CD14-positive monocyte (primary cell): ENCODE data around the gene UBE2O. TPM values are rescaled to one million over a fixed set of nuclear protein-coding genes. Genes with fewer than 3 reads are reported as not detected.

ENCODE experiments used
- DNase-seq, 3 donors: peaks; one replicate each; pipeline ENCODE4 v3.0.0-alpha.2; 2011 to 2022
- H2AFZ ChIP-seq: 2 replicates; pipeline ENCODE4 v1.6.0; 2012; ENCODE audit warnings: mild to moderate bottlenecking, low read depth, low read length, inconsistent platforms; ENCODE audit not compliant: insufficient read depth, poor library complexity, severe bottlenecking
- H3K27ac ChIP-seq, 2 donors: 1 replicate in 1 of 2; 2 replicates in 1 of 2; pipeline ENCODE4 v1.5.1; 2012 to 2013; ENCODE audit warnings: low read length in 2 of 2, control low read depth in 1 of 2, inconsistent platforms in 1 of 2, low read depth in 1 of 2, mild to moderate bottlenecking in 1 of 2
- H3K27me3 ChIP-seq, 2 donors: one replicate each; pipeline versions ENCODE4 v1.6.0 to v1.6.1; 2011 to 2013; ENCODE audit warnings: low read length in 2 of 2; ENCODE audit not compliant: control insufficient read depth in 2 of 2, insufficient read depth in 2 of 2
- H3K36me3 ChIP-seq, 2 donors: replicated peaks in 1 of 2; 1 replicate in 1 of 2; 2 replicates in 1 of 2; pipeline versions ENCODE4 v1.5.1 to v1.6.1; 2012 to 2013; ENCODE audit warnings: low read length in 2 of 2, control low read depth in 1 of 2, inconsistent platforms in 1 of 2, mild to moderate bottlenecking in 1 of 2; ENCODE audit not compliant: insufficient read depth in 2 of 2, control insufficient read depth in 1 of 2
- H3K4me1 ChIP-seq, 2 donors: 1 replicate in 1 of 2; 2 replicates in 1 of 2; pipeline versions ENCODE4 v1.5.1 to v1.6.1; 2012 to 2013; ENCODE audit warnings: low read length in 2 of 2, control low read depth in 1 of 2, inconsistent platforms in 1 of 2, mild to moderate bottlenecking in 1 of 2, moderate library complexity in 1 of 2; ENCODE audit not compliant: insufficient read depth in 2 of 2, control insufficient read depth in 1 of 2
- H3K4me2 ChIP-seq: replicated peaks from 2 replicates; pipeline ENCODE3; 2012; ENCODE audit warnings: low read length, moderate library complexity, mild to moderate bottlenecking; ENCODE audit not compliant: poor library complexity, severe bottlenecking; ENCODE audit errors: extremely low read depth
- H3K4me3 ChIP-seq, 3 experiments: fragments of 200-600 bp in 1 of 3; sonication (generic) in 1 of 3; replicated peaks in 1 of 3; 1 replicate in 2 of 3; 2 replicates in 1 of 3; pipeline ENCODE4 v1.5.1; 2011 to 2013; ENCODE audit warnings: low read length in 3 of 3, mild to moderate bottlenecking in 3 of 3, control low read depth in 2 of 3, low read depth in 2 of 3, inconsistent platforms in 1 of 3, moderate library complexity in 1 of 3
- H3K79me2 ChIP-seq: 2 replicates; pipeline ENCODE4 v1.6.0; 2012; ENCODE audit warnings: mild to moderate bottlenecking, control low read depth, inconsistent platforms, low read length, moderate library complexity; ENCODE audit not compliant: insufficient read depth
- H3K9ac ChIP-seq: 2 replicates; pipeline ENCODE4 v1.6.0; 2017; ENCODE audit warnings: low read length, mild to moderate bottlenecking; ENCODE audit not compliant: insufficient read depth, poor library complexity, severe bottlenecking
- H3K9me3 ChIP-seq, 2 donors: replicated peaks in 1 of 2; 1 replicate in 1 of 2; 2 replicates in 1 of 2; pipeline versions ENCODE4 v1.5.1 to v1.6.1; 2012 to 2013; ENCODE audit warnings: low read length in 2 of 2, control low read depth in 1 of 2; ENCODE audit not compliant: control insufficient read depth in 1 of 2, insufficient read depth in 1 of 2
- H4K20me1 ChIP-seq: 2 replicates; pipeline ENCODE4 v1.6.0; 2012; ENCODE audit warnings: mild to moderate bottlenecking, low read length, control low read depth, moderate library complexity; ENCODE audit not compliant: insufficient read depth
- H3K27ac Mint-ChIP-seq, 7 donors: one replicate each; pipeline ENCODE4 v1.8.0; 2020; ENCODE audit warnings: mild to moderate bottlenecking in 7 of 7, mixed read lengths in 7 of 7, moderate library complexity in 6 of 7, inconsistent platforms in 2 of 7
- H3K27me3 Mint-ChIP-seq, 3 donors: one replicate each; pipeline ENCODE4 v1.8.0; 2021 to 2022; ENCODE audit warnings: low read depth in 3 of 3, mild to moderate bottlenecking in 3 of 3, mixed read lengths in 3 of 3, moderate library complexity in 3 of 3, inconsistent platforms in 1 of 3
- H3K36me3 Mint-ChIP-seq, 2 donors: one replicate each; pipeline ENCODE4 v1.8.0; 2020; ENCODE audit warnings: mixed read lengths in 2 of 2, inconsistent platforms in 1 of 2, mild to moderate bottlenecking in 1 of 2
- H3K4me1 Mint-ChIP-seq: one replicate; pipeline ENCODE4 v1.8.0; 2020; ENCODE audit warnings: mild to moderate bottlenecking, mixed read lengths
- H3K4me3 Mint-ChIP-seq, 2 donors: one replicate each; pipeline ENCODE4 v1.8.0; 2020; ENCODE audit warnings: mild to moderate bottlenecking in 2 of 2, mixed read lengths in 2 of 2, moderate library complexity in 1 of 2
- H3K9me3 Mint-ChIP-seq, 7 donors: one replicate each; pipeline ENCODE4 v1.8.0; 2020 to 2022; ENCODE audit warnings: mixed read lengths in 7 of 7, mild to moderate bottlenecking in 6 of 7, moderate library complexity in 6 of 7, inconsistent platforms in 2 of 7
- CTCF ChIP-seq: fragments of 200-600 bp; IDR thresholded peaks from one replicate; pipeline ENCODE4 v1.8.0; 2022; ENCODE audit warnings: antibody characterized with exemption, mild to moderate bottlenecking
- WGBS: methylation state at CpG from one replicate; pipeline ENCODE4 v1.1.5; 2013; ENCODE audit warnings: missing lambda C conversion rate; ENCODE audit not compliant: insufficient coverage; 5-methylcytosine and 5-hydroxymethylcytosine counted together
- intact Hi-C, 2 donors: fragments of 100-400 bp; cut with micrococcal nuclease; formaldehyde crosslinking; loops; one replicate each; pipeline versions ENCODE4 v1.15.0 to v1.15.1; 2023
- polyA plus RNA-seq, 3 donors: library from polyadenylated mRNA; depleted of rRNA in 1 of 3; unstranded in 2 of 3; stranded (reverse) in 1 of 3; fragments of 300-500 nt in 2 of 3; fragments of >200 nt in 1 of 3; fragmentation: Illumina TruSeq in 2 of 3; gene quantifications; 1 replicate in 2 of 3; 2 replicates in 1 of 3; pipeline ENCODE4 v1.2.3, GENCODE V29; 2012 to 2021

The UBE2O gene
- polyA plus RNA-seq, 3 donors, result 1.3 to 15.1 (median 4.5) TPM

- TF ChIP-seq CTCF, result no peak
- peaks cover 18% of the 10 kb centered on the region for H3K4me1 Mint-ChIP-seq
- no peak overlapping the region for H3K27ac ChIP-seq
- H2AFZ ChIP-seq, result no peak overlapping the region
- peaks cover 93% of the 10 kb centered on the region for H4K20me1 ChIP-seq
- no peaks in the 10 kb centered on the region for H3K9me3 ChIP-seq
- no peak overlapping the region for H3K4me3 ChIP-seq
- H3K9me3 Mint-ChIP-seq, result no peaks in the 10 kb centered on the region
- no peak overlapping the region for H3K4me2 ChIP-seq
- H3K27ac Mint-ChIP-seq, result peak overlapping the region in 1 of 7 donors; percentile 30
- H3K27me3 ChIP-seq, result no peaks in the 10 kb centered on the region
- intact Hi-C loops, result no loop called here
- peaks cover 15 to 17% of the 10 kb centered on the region in 2 donors for H3K36me3 Mint-ChIP-seq
- no peak overlapping the region for H3K9ac ChIP-seq
- peaks cover 0 to 3% of the 10 kb centered on the region in 2 donors for H3K4me1 ChIP-seq
- DNase-seq, result no peak
- whole genome bisulfite sequencing, result 96% methylated on average over 4 of the region's 13 CpGs
- H3K27me3 Mint-ChIP-seq, result peaks cover 0 to 1% (median 0%) of the 10 kb centered on the region in 3 donors
- H3K79me2 ChIP-seq, result peaks cover 66% of the 10 kb centered on the region
- H3K36me3 ChIP-seq, result no peaks in the 10 kb centered on the region
- H3K4me3 Mint-ChIP-seq, result no peak overlapping the region
These were observed 15.2 kb downstream of the UBE2O start for GRCh38 chr17:76437467-76438402.

- peak overlapping the region in 1 of 7 donors; percentile 37 for H3K27ac Mint-ChIP-seq
- intact Hi-C loops, result no loop called here
- Histone ChIP-seq H3K9ac (no peak overlapping the region), H3K27me3 (no peaks in the 10 kb centered on the region), H3K4me3 (no peak overlapping the region), H2AFZ (no peak overlapping the region), H4K20me1 (peaks cover 93% of the 10 kb centered on the region), H3K9me3 (no peaks in the 10 kb centered on the region), H3K27ac (no peak overlapping the region), H3K4me2 (no peak overlapping the region), H3K36me3 (no peaks in the 10 kb centered on the region), H3K4me1 (no peaks in the 10 kb centered on the region), H3K79me2 (peaks cover 60% of the 10 kb centered on the region)
- no peak for DNase-seq
- no peak for TF ChIP-seq CTCF
- H3K4me3 Mint-ChIP-seq, result no peak overlapping the region
- WGBS, result 100% methylated on average over 7 of the region's 11 CpGs
- H3K9me3 Mint-ChIP-seq, result no peaks in the 10 kb centered on the region
- peaks cover 11 to 13% of the 10 kb centered on the region in 2 donors for H3K36me3 Mint-ChIP-seq
- H3K4me1 Mint-ChIP-seq, result peaks cover 14% of the 10 kb centered on the region
- H3K27me3 Mint-ChIP-seq, result peaks cover 0 to 1% (median 0%) of the 10 kb centered on the region in 3 donors
These were observed 17.2 kb downstream of the UBE2O start for GRCh38 chr17:76435751-76436150.
